IMR-90 (cell line): ENCODE results near the gene FZD4. TPM values are rescaled to one million over a fixed set of nuclear protein-coding genes. Genes with fewer than 3 reads are reported as not detected.

ENCODE experiments used
- ATAC-seq: fragments of 200-7000 bp; cut with Tn5 transposase; 2 replicates; pipeline ENCODE4 v1.9.1; 2020; ENCODE audit warnings: low read depth, mild to moderate bottlenecking, moderate library complexity
- BruUV-seq: library from RNA; stranded (reverse); fragments of 400-500 nt; replicated peaks from 2 replicates; lab custom pipeline; 2021; lab: Mats Ljungman, UMichigan
- CTCF ChIA-PET: fragments of 300-600 bp; formaldehyde crosslinking; extraction: SDS; loops from one replicate; lab custom pipeline; 2021; ENCODE audit warnings: antibody characterized with exemption; lab: Yijun Ruan, JAX
- POLR2A ChIA-PET: fragments of 300-600 bp; sonication (Branson Sonifier 250); formaldehyde crosslinking; loops from one replicate; lab custom pipeline; 2022; ENCODE audit warnings: antibody characterized with exemption; ENCODE audit not compliant: unreplicated experiment; lab: Charles Lee
- DNase-seq: peaks from one replicate; pipeline ENCODE4 v3.0.0; 2013
- H2AFZ ChIP-seq: replicated peaks from 2 replicates; pipeline ENCODE3; 2013; ENCODE audit warnings: low read length, mild to moderate bottlenecking; ENCODE audit not compliant: poor library complexity
- H2AK5ac ChIP-seq: 2 replicates; pipeline ENCODE4 v1.6.1; 2013; ENCODE audit warnings: low read depth, low read length, inconsistent platforms
- H2AK9ac ChIP-seq: replicated peaks from 2 replicates; pipeline ENCODE3; 2013; ENCODE audit warnings: mild to moderate bottlenecking, low read depth, low read length, moderate library complexity; ENCODE audit not compliant: poor library complexity
- H2BK120ac ChIP-seq: 2 replicates; pipeline ENCODE4 v1.6.1; 2013; ENCODE audit warnings: low read depth, low read length, inconsistent platforms
- H2BK15ac ChIP-seq: 3 replicates; pipeline ENCODE4 v1.6.1; 2013; ENCODE audit warnings: low read depth, low read length, inconsistent platforms
- H2BK20ac ChIP-seq: 2 replicates; pipeline ENCODE4 v1.6.1; 2013; ENCODE audit warnings: low read depth, mild to moderate bottlenecking, inconsistent platforms, low read length, moderate library complexity
- H2BK5ac ChIP-seq: 2 replicates; pipeline ENCODE4 v1.6.1; 2013; ENCODE audit warnings: mild to moderate bottlenecking, low read depth, low read length, inconsistent platforms; ENCODE audit not compliant: poor library complexity, severe bottlenecking
- H3K14ac ChIP-seq: replicated peaks from 2 replicates; pipeline ENCODE4 v1.6.1; 2013; ENCODE audit warnings: low read depth, low read length, inconsistent platforms
- H3K18ac ChIP-seq: 2 replicates; pipeline ENCODE4 v1.6.1; 2013; ENCODE audit warnings: low read depth, low read length, control low read depth
- H3K23ac ChIP-seq: 2 replicates; pipeline ENCODE4 v1.6.1; 2013; ENCODE audit warnings: low read depth, low read length, inconsistent platforms
- H3K27ac ChIP-seq: 2 replicates; pipeline ENCODE4 v1.5.1; 2013; ENCODE audit warnings: mild to moderate bottlenecking, control low read depth, low read length; ENCODE audit not compliant: insufficient read depth
- H3K27me3 ChIP-seq: 2 replicates; pipeline ENCODE4 v1.6.1; 2013; ENCODE audit warnings: low read length; ENCODE audit not compliant: control insufficient read depth, insufficient read depth
- H3K36me3 ChIP-seq: 2 replicates; pipeline ENCODE4 v1.6.1; 2013; ENCODE audit warnings: low read length, mixed read lengths; ENCODE audit not compliant: control insufficient read depth, insufficient read depth
- H3K4ac ChIP-seq: 2 replicates; pipeline ENCODE4 v1.6.1; 2013; ENCODE audit warnings: low read depth, low read length, inconsistent platforms
- H3K4me1 ChIP-seq: 2 replicates; pipeline ENCODE4 v1.6.1; 2013; ENCODE audit warnings: low read length, mixed read lengths; ENCODE audit not compliant: control insufficient read depth, insufficient read depth
- H3K4me2 ChIP-seq: 2 replicates; pipeline ENCODE4 v1.6.1; 2013; ENCODE audit warnings: low read depth, mild to moderate bottlenecking, control low read depth, low read length, moderate library complexity
- H3K4me3 ChIP-seq: 2 replicates; pipeline ENCODE4 v1.5.1; 2013; ENCODE audit warnings: low read depth, mild to moderate bottlenecking, control low read depth, low read length, moderate library complexity; ENCODE audit not compliant: insufficient read depth
- H3K56ac ChIP-seq: 2 replicates; pipeline ENCODE4 v1.6.1; 2013; ENCODE audit warnings: low read length, inconsistent platforms; ENCODE audit not compliant: insufficient read depth; ENCODE audit errors: extremely low read depth
- H3K79me1 ChIP-seq, 2 experiments: 2 replicates each; pipeline ENCODE4 v1.6.1; 2013; ENCODE audit warnings: low read length in 2 of 2, inconsistent platforms in 1 of 2, low read depth in 1 of 2
- H3K9ac ChIP-seq: 2 replicates; pipeline ENCODE4 v1.6.1; 2013; ENCODE audit warnings: low read depth, low read length, control low read depth
- H3K9me1 ChIP-seq: 2 replicates; pipeline ENCODE4 v1.6.1; 2013; ENCODE audit warnings: low read length, inconsistent platforms; ENCODE audit not compliant: insufficient read depth
- H3K9me3 ChIP-seq: 2 replicates; pipeline ENCODE4 v1.6.1; 2013; ENCODE audit warnings: low read length; ENCODE audit not compliant: control insufficient read depth, insufficient read depth
- H4K20me1 ChIP-seq: 2 replicates; pipeline ENCODE4 v1.6.1; 2013; ENCODE audit warnings: low read length, inconsistent platforms; ENCODE audit not compliant: insufficient read depth
- H4K5ac ChIP-seq: 2 replicates; pipeline ENCODE4 v1.6.1; 2013; ENCODE audit warnings: mild to moderate bottlenecking, low read depth, low read length, control low read depth
- H4K8ac ChIP-seq, 2 experiments: 2 replicates each; pipeline ENCODE4 v1.6.1; 2013; ENCODE audit warnings: low read depth in 2 of 2, low read length in 2 of 2, control low read depth in 1 of 2, inconsistent platforms in 1 of 2
- H4K91ac ChIP-seq: 2 replicates; pipeline ENCODE4 v1.6.1; 2013; ENCODE audit warnings: low read depth, low read length, inconsistent platforms; ENCODE audit not compliant: insufficient read depth
- BHLHE40 ChIP-seq: fragments of 150-350 bp; IDR thresholded peaks from 2 replicates; pipeline ENCODE4 v1.6.1; 2016; ENCODE audit warnings: mild to moderate bottlenecking, low read depth, low read length
- CEBPB ChIP-seq: IDR thresholded peaks from 2 replicates; pipeline ENCODE4 v1.6.1; 2012; ENCODE audit warnings: low read depth, low read length, improper control_type of control experiment
- FOS ChIP-seq: fragments of 150-350 bp; IDR thresholded peaks from 2 replicates; pipeline ENCODE4 v1.6.1; 2016; ENCODE audit warnings: low read depth, low read length
- MAFK ChIP-seq: IDR thresholded peaks from 2 replicates; pipeline ENCODE4 v1.6.1; 2012; ENCODE audit warnings: low read depth, low read length, improper control_type of control experiment
- MAZ ChIP-seq: IDR thresholded peaks from 2 replicates; pipeline ENCODE4 v1.6.1; 2012; ENCODE audit warnings: low read depth, mild to moderate bottlenecking, low read length, improper control_type of control experiment, moderate library complexity, borderline replicate concordance
- MXI1 ChIP-seq: IDR thresholded peaks from 2 replicates; pipeline ENCODE4 v1.6.1; 2012; ENCODE audit warnings: low read depth, mild to moderate bottlenecking, low read length, moderate library complexity, borderline replicate concordance
- NFE2L2 ChIP-seq: fragments of 150-350 bp; IDR thresholded peaks from 2 replicates; pipeline ENCODE4 v1.6.1; 2016; ENCODE audit warnings: low read depth, mild to moderate bottlenecking, low read length
- POLR2A ChIP-seq: IDR thresholded peaks from 2 replicates; pipeline ENCODE4 v1.6.1; 2012; ENCODE audit warnings: mild to moderate bottlenecking, low read depth, low read length
- RCOR1 ChIP-seq: IDR thresholded peaks from 2 replicates; pipeline ENCODE4 v1.6.1; 2012; ENCODE audit warnings: mild to moderate bottlenecking, low read length, improper control_type of control experiment; ENCODE audit not compliant: insufficient replicate concordance
- WGBS, 2 experiments: methylation state at CpG; one replicate each; pipeline versions ENCODE4 v1.1.5 to v1.1.7; 2013; ENCODE audit warnings: missing lambda C conversion rate in 2 of 2; ENCODE audit not compliant: insufficient read length in 1 of 2; ENCODE audit errors: extremely low coverage in 2 of 2; 5-methylcytosine and 5-hydroxymethylcytosine counted together
- dilution Hi-C: fragments of 300-500 bp; cut with HindIII; formaldehyde crosslinking; loops from one replicate; pipeline ENCODE4 v1.14.3; 2018; ENCODE audit warnings: low sequenced_read_pairs; ENCODE audit not compliant: unreplicated experiment
- in situ Hi-C: fragments of 300-500 bp; cut with MboI; formaldehyde crosslinking; loops from 3 replicates; pipeline ENCODE4 v1.14.3; 2019; ENCODE audit warnings: low sequenced_read_pairs, inconsistent platforms, mixed read lengths
- intact Hi-C: fragments of 100-400 bp; cut with micrococcal nuclease; formaldehyde crosslinking; loops from 2 replicates; pipeline ENCODE4 v1.10.0; 2022
- polyA plus RNA-seq, 3 experiments: library from polyadenylated mRNA; depleted of rRNA; stranded (reverse); fragments of >200 nt; gene quantifications; 2 replicates each; pipeline ENCODE4 v1.2.3, GENCODE V29; 2012; ENCODE audit warnings: low replicate concordance in 1 of 3
- total RNA-seq: library from RNA; depleted of rRNA; stranded (reverse); fragments of >200 nt; gene quantifications from 2 replicates; pipeline ENCODE4 v1.2.3, GENCODE V29; 2012
- TF ChIP-seq, protein P1 (sequence below): fragments of 150-350 bp; IDR thresholded peaks from 2 replicates; pipeline ENCODE4 v1.6.1; 2016; ENCODE audit warnings: low read depth, mild to moderate bottlenecking, low read length, moderate library complexity, borderline replicate concordance
- TF ChIP-seq, protein P2 (sequence below): conservative IDR thresholded peaks from 2 replicates; pipeline ENCODE4 v1.5.1; 2012; ENCODE audit warnings: mild to moderate bottlenecking, low read depth, low read length, improper control_type of control experiment
- TF ChIP-seq, protein P3 (sequence below): fragments of 150-350 bp; IDR thresholded peaks from 2 replicates; pipeline ENCODE4 v1.6.1; 2017; ENCODE audit warnings: mild to moderate bottlenecking, antibody characterized with exemption, low read length, low read depth

The FZD4 gene
- total and polyA plus RNA-seq, 2 of the 4 experiments (the other 2 are of a cell fraction): 3.7 to 7.7 TPM

DNA sequence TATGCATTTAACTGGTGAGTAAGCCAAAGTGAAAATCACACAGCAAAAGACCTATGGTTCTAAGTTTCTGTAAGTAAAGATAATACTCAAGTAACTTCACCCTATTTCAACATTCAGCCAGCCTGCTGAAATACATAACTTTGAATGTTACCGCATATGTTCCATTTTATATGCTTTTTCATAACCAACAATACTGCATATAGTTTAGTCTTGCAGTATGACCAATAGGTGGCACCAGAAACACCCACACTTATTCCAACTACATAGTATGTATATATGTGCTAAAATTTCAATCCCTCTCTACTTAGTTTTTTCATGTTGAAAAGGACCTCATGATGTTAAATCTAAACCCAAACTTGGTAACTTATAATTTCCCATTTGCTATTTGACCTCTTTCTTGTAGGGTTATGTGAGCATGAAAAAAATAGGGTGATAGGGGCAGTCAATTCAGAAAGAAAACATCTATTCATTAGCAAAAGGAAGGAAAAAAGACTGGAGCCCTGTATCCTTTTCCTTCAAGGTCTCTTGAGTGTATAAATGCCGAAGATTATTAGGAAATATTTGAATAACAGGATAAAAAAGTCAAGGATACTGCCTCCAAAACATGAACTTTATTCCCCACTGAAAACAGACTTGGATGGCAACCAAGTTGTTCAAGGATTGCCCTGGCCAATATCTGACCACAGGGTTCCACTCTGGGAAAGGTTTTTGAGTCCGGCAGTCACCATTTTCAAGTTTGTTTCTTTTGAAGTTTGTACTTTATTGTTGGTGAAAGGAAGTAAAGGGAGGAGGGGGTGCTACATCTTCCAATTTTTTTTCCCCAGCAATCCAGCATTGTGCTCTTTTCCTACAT is 23.8 kb upstream of the FZD4 start (continued):
- TF ChIP-seq, protein P1, sequence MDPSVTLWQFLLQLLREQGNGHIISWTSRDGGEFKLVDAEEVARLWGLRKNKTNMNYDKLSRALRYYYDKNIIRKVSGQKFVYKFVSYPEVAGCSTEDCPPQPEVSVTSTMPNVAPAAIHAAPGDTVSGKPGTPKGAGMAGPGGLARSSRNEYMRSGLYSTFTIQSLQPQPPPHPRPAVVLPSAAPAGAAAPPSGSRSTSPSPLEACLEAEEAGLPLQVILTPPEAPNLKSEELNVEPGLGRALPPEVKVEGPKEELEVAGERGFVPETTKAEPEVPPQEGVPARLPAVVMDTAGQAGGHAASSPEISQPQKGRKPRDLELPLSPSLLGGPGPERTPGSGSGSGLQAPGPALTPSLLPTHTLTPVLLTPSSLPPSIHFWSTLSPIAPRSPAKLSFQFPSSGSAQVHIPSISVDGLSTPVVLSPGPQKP: no peak
- TF ChIP-seq NFE2L2 (no peak), BHLHE40 (no peak)

DNA sequence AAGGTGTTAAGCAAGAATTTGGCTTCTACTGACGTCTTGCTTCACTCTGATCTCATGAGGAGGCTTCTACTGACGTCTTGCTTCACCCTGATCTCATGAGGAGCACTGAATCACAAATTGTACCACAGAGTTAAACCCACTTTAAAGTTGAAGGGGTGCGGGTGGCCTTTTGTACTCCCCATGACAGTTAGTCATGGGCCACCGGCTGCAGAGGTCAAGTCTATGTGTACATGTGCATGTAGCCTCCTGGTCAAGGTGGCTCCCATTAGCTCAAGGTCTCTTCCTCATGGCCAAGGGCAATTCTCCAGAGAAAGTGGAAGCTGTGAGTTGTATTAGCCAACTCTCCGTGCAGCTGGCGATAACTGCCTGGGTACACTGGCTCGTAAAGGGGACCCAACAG is 23.1 kb upstream of the FZD4 start:
- Histone ChIP-seq H3K4me2 (no peak overlapping the region), H3K56ac (no peak overlapping the region), H4K20me1 (no peaks in the 10 kb centered on the region), H3K79me1 (no peaks in the 10 kb centered on the region), H3K4me1 (no peaks in the 10 kb centered on the region), H2AK9ac (no peak overlapping the region), H3K9me1 (0 out of 2 replicates have a peak, but pooled peaks cover 2% of the 10 kb centered on the region), H3K18ac (no peak overlapping the region), H3K9ac (no peak overlapping the region), H2BK15ac (no peak overlapping the region), H4K91ac (no peak overlapping the region), H3K9me3 (peaks cover 2% of the 10 kb centered on the region), H2BK120ac (no peak overlapping the region), H3K23ac (no peak overlapping the region), H2BK5ac (no peak overlapping the region), H2AFZ (no peak overlapping the region), H3K27me3 (peaks cover 4% of the 10 kb centered on the region), H3K4me3 (no peak overlapping the region), H3K14ac (no peak overlapping the region), H4K8ac (no peak overlapping the region), H3K36me3 (no peaks in the 10 kb centered on the region), H2BK20ac (no peak overlapping the region), H3K4ac (no peak overlapping the region), H4K5ac (no peak overlapping the region), H2AK5ac (no peak overlapping the region), H3K27ac (no peak overlapping the region)
- in situ Hi-C loops (no loop called here), dilution Hi-C loops (no loop called here), intact Hi-C loops (no loop called here)
- ChIA-PET POLR2A (no interaction called here), CTCF (no interaction called here)
- no TSS peak for BruUV-seq
- ATAC-seq: no peak
- no peak for DNase-seq
- 60% methylated on average over 2 of the region's 7 CpGs; no CpG with 5 or more reads in 1 of the 2 experiments for WGBS, 2 experiments
- TF ChIP-seq NFE2L2 (no peak), POLR2A (no peak), MAZ (no peak), RCOR1 (no peak), MAFK (no peak), BHLHE40 (no peak), FOS (no peak), CEBPB (no peak), MXI1 (no peak)
- TF ChIP-seq, protein P2, sequence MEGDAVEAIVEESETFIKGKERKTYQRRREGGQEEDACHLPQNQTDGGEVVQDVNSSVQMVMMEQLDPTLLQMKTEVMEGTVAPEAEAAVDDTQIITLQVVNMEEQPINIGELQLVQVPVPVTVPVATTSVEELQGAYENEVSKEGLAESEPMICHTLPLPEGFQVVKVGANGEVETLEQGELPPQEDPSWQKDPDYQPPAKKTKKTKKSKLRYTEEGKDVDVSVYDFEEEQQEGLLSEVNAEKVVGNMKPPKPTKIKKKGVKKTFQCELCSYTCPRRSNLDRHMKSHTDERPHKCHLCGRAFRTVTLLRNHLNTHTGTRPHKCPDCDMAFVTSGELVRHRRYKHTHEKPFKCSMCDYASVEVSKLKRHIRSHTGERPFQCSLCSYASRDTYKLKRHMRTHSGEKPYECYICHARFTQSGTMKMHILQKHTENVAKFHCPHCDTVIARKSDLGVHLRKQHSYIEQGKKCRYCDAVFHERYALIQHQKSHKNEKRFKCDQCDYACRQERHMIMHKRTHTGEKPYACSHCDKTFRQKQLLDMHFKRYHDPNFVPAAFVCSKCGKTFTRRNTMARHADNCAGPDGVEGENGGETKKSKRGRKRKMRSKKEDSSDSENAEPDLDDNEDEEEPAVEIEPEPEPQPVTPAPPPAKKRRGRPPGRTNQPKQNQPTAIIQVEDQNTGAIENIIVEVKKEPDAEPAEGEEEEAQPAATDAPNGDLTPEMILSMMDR: no peak
- TF ChIP-seq, protein P3, sequence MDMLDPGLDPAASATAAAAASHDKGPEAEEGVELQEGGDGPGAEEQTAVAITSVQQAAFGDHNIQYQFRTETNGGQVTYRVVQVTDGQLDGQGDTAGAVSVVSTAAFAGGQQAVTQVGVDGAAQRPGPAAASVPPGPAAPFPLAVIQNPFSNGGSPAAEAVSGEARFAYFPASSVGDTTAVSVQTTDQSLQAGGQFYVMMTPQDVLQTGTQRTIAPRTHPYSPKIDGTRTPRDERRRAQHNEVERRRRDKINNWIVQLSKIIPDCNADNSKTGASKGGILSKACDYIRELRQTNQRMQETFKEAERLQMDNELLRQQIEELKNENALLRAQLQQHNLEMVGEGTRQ: no peak
